Cerebellar cortex (tissue), 1 donor: Measurements from ENCODE around the gene LARGE2.

Experiments used
- DNase-seq: peaks from one replicate; pipeline ENCODE4 v3.0.0-alpha.2; 2015; ENCODE audit warnings: low spot score

LARGE2 gene

DNA sequence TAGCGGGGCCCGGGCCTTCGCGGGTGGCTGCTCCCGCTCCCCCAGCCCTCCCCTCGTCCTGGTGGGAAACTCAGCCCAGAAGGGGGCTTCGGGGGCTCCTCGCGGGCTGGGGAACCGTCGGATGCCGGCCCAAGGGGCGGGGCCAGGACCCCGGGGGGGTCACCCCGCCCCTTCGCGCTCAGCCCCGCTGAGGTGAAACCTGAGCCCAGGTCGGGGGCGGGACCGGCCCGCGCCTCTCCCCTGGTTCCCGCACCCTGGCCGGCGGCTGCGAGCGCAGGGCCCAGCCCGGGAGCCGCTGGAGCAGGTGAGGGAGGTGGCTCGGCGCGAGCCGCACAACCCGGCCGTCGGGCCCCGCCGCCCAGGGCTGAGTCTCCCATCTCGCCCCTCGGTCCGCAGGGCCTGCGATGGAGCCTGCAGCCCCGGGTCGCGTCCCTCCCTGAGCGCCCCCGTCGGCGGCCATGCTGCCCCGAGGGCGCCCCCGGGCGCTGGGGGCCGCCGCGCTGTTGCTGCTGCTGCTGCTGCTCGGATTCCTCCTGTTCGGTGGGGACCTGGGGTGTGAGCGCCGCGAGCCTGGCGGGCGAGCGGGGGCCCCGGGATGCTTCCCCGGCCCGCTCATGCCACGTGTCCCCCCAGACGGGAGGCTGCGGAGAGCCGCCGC lies at the start of gene LARGE2:
LARGE2 (plus strand) TSS at position 232 of the 658 bp plus-strand sequence; CDS start at position 459, 227 bp downstream.
- DNase-seq, result no peak

DNA sequence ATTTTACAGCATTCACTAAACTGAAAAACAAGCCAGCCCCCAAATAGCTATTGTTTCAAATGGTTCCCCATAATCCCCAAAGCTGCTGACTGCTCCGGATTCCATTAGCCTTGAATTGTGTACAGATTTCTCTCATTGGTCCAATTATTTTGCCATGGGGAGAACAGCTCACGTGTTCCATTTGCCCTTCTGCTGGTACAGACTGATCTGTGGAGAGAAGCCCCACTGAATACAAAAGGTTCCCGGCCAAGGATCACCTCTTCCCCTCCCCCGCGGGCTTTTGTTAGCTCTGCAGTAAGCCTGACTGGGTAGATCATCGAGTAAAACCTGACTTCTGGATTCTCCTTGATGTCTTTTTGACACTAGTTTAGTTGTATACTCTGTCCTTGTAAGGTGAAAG lies 46.1 kb upstream of the LARGE2 start:
- peak; percentile 84 for DNase-seq

- no peak for DNase-seq
Measured at GRCh38 chr11:45877221-45877620, 45.2 kb upstream of the LARGE2 start.

- DNase-seq, result no peak
Measured at GRCh38 chr11:45877845-45878244, 44.6 kb upstream of the LARGE2 start.

GRCh38 chr11:45879803-45880686 lies 42.4 kb upstream of the LARGE2 start:
- DNase-seq, result no peak

DNA sequence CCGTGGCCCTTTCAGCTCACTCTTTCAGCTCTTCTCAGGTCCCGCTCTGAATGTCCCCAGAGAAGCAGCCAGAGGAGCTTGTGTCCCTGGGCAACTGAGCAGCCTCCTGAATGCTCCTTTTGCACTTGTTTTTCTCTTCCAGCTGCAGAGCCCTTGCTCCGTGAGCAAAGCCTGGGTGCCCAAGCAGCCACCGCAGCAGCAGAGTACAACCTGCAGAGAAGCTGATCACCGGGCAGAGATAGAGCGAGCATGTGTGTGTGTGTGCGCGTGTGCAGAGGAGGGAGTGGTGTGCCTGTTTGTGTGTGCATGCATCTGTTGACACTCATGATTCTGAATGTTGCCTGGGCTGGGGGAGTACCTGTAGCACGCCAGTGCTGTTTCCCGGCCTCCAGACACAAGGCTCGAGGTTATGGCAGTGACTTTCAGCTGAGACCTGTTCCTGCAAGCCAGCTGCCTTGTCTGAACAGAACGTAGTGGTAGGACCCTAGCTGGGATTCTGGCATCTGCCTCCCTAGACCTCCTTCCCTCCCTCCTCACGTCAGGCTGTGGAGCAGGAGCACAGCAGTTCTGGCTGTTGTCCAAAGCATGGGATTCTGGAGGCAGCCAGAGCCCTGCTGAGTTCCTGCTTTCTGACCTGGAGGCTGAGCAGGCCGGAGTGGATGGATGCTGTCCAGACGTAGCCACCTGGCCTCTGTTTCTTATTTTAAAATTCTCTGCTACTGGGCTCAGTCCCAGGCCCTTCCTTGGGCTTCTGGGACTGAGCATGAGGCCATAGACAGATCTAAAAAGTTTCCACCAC lies 41.5 kb upstream of the LARGE2 start:
- peak; percentile 96 for DNase-seq

DNA sequence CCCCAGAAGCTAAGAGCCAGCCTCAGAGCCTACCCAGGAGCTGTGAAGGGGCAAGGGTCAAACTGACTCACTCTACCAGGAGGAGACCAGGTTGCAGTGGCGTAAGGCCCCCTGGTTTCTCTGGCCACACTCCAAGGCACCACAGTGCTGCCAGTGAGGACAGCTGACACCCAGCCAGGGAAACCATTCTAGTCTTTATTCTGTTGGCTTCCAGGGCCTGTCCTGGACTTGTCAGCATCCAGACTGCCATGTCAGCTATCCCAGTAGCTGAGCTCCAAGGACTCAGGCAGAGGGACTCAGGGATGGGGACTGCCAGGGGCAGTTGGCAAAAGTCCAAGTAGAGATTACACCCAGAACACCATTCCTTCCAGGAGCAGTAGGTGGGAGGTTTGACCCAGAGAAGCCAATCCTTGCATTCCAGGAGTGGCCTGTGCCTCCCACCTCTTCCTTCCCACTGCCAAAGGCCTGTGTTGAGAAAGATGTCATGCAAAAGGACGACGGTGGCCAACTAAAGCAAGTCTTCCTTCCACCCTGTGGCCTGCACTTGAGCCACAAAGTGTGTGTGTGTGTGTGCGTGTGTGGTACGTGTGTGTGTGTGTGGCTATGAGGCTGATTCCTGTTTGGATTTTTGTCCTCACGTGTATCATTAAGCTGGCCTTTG lies 40.6 kb upstream of the LARGE2 start:
- DNase-seq, result peak; percentile 63

GRCh38 chr11:45884596-45885185 lies 37.8 kb upstream of the LARGE2 start:
- DNase-seq, result no peak

- DNase-seq, result peak; percentile 69
Measured at GRCh38 chr11:45885274-45885920, 37.1 kb upstream of the LARGE2 start, which contains the start of gene MAPK8IP1. Gene MAPK8IP1 (plus strand): TSS chr11:45885651. CDS start chr11:45885821, 170 bp downstream.

- peak; percentile 43 for DNase-seq
Measured at GRCh38 chr11:45885921-45886721, 36.3 kb upstream of the LARGE2 start.

- no peak for DNase-seq
Measured at GRCh38 chr11:45886816-45887520, 35.5 kb upstream of the LARGE2 start.

DNA sequence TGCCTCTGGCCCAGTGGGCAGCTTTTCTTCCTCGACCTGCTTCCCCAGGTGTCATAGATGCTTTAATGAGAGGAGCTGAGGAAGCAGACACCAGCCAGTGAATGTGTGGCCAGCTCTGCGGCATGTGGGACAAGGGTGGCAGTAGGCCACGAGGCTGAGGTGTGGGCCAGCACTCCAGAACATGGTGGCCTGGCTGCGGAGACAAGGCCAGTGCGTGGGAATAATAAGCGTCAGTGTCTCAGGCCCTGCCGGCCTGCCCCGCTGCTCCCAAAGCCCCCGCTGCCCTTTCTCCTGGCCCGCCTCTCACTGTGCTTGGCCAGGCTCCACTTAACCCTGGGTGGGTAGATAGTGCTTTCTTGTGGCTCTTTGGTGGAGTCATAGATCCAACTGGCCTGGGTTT lies 34.9 kb upstream of the LARGE2 start:
- no peak for DNase-seq

DNA sequence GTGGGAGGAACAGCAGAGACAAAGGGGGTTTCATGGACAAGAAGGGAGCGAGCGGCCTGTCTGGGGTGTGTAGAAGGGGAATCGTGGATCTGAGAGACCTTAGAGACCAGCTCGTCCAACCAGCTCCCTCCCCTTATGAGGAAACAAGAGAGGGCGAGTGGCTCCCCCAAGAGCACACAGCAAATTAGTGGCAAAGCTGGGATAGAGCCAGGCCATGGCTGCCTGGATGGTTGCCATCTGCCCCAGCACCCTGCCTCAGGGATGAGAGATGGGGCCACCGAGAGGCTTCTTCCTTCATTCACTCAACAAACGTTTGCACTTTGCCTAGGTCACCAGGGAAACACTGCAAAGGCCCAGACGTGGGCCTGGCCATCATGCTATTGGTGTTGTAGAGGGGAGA lies 32.9 kb upstream of the LARGE2 start:
- no peak for DNase-seq

DNA sequence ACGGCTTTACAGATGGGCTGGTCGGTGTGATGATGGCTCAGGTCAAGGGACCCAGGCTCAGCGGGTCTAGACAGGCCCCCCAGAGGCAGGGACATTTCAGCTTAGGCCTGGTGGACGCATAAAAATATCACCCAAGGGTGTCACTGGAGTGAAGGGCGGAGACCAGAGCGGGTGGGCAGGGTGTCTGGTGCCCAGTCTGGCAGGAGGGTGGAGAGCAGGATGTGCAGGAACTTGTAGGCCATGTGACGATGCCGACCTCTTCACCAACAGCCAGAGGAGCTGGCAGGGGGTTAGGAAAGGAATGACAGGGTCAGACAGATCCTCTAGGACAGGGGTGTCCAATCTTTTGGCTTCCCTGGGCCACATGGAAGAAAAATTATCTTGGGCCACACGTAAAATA lies 32.5 kb upstream of the LARGE2 start:
- no peak for DNase-seq

- peak; percentile 38 for DNase-seq
Measured at GRCh38 chr11:45890886-45891550, 31.4 kb upstream of the LARGE2 start.

DNA sequence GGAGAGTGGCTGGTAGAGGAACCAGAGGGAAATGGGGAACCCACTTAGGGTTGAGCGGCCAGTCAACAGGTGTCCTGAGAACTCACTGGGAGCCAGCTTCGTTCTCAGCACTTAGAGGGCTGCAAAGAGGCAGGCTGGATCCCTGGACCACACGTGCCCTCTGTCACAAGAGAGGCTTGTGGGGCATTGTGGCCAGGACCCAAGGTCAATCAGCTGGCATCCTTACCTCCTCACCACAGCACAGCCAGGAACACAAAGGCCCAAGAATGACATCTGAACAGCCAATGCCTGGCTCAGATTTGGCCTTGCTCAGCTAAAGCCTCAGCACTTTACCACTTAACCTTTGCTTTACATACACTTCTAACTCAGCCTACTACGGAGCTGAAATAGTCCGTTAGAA lies 29.6 kb upstream of the LARGE2 start:
- DNase-seq, result no peak

DNA sequence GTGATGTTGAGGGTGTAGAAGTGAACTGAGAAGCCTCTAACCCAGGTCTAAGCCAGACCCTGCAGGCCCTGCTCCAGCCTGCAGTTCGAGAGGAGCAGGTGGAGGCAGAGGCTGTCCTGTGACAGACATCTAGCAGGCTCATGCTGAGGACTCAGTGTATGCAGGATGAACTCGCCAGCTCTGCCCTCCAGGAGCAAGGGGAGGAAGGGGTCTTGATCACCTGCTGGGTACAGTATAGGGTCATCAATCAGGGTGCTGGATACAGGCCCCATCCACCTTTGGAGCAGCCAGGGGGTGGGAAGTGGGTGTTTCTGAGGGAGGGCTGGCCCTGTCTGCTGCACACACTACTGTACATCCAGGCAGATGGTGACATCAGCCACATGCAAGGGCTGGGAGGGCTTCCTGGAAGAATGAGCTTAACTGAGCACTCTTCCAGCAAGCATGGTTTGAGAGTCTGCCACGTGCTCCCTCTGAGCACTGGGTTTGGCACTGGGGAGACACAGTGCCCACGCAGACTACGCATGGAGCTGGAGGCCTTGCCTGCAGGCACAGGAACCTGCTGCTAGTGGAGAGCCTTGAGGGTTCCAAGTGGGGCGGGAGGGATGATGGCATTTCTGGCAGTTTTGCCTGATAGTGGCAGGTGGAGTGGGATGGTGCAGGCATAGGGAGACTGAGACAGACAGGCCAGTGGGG lies 27.8 kb upstream of the LARGE2 start:
- DNase-seq, result peak; percentile 43

DNA sequence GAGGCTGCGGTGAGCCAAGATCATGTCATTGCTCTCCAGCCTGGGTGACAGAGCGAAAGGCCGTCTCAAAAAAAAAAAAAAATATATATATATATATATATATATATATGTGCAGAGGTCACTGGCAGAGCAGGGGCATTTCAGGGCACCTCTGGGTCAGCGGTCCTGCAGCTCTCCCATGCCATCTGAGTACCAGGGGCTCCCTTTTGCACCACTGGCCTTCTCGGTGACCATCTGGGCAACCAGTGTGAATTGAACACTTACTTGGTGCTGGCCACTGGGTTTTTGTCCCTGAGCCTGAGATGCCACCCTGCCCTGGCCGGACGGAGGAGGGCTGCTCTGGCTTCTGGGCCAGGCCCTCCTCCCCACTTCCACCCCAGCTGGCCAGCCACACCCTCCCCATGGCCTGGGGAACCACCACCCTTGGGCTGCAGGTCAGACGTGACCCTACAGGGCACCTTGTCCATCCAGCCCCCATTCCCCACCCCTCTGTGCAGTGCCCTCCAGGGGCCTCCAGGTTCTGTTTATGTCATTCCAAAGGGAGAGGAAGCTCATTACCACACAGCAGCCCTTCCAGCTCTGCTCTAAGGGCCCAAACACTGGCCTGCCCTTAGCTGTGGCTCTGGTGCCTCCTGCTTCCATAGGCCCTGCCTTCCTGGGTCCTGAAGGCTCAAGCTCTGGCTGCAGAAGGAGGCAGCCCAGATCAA lies 26.8 kb upstream of the LARGE2 start:
- no peak for DNase-seq
